Skeletal muscle satellite cell (primary cell): ENCODE results near the gene MLF1.

Source experiments
- H3K27me3 ChIP-seq: 2 replicates; pipeline ENCODE4 v1.7.0; 2013; ENCODE audit warnings: low read length; ENCODE audit not compliant: control insufficient read depth, insufficient read depth
- H3K36me3 ChIP-seq: 2 replicates; pipeline ENCODE4 v1.7.0; 2013; ENCODE audit warnings: mild to moderate bottlenecking, control low read depth, low read length; ENCODE audit not compliant: insufficient read depth
- H3K4me1 ChIP-seq: 2 replicates; pipeline ENCODE4 v1.7.0; 2013; ENCODE audit warnings: low read length; ENCODE audit not compliant: control insufficient read depth, insufficient read depth
- H3K4me2 ChIP-seq: 2 replicates; pipeline ENCODE4 v1.7.0; 2013; ENCODE audit warnings: mild to moderate bottlenecking, low read length
- H3K4me3 ChIP-seq: 2 replicates; pipeline ENCODE4 v1.7.0; 2013; ENCODE audit warnings: low read length
- H3K9ac ChIP-seq: 2 replicates; pipeline ENCODE4 v1.7.0; 2013; ENCODE audit warnings: mild to moderate bottlenecking, low read depth, low read length, moderate library complexity
- H3K9me3 ChIP-seq: replicated peaks from 2 replicates; pipeline ENCODE4 v1.7.0; 2013; ENCODE audit warnings: mild to moderate bottlenecking, control low read depth, low read length

The MLF1 gene

GRCh38 chr3:158559504-158559903 is 11.5 kb upstream of the MLF1 start:
- Histone ChIP-seq H3K9ac (no peak overlapping the region), H3K4me2 (no peak overlapping the region), H3K27me3 (no peaks in the 10 kb centered on the region), H3K4me1 (no peaks in the 10 kb centered on the region), H3K4me3 (no peak overlapping the region), H3K9me3 (no peaks in the 10 kb centered on the region), H3K36me3 (no peaks in the 10 kb centered on the region)

GRCh38 chr3:158560979-158561378 is 10.0 kb upstream of the MLF1 start:
- H3K9me3 ChIP-seq, result no peaks in the 10 kb centered on the region
- no peak overlapping the region for H3K9ac ChIP-seq
- H3K4me3 ChIP-seq, result no peak overlapping the region
- H3K27me3 ChIP-seq, result no peaks in the 10 kb centered on the region
- no peaks in the 10 kb centered on the region for H3K4me1 ChIP-seq
- no peak overlapping the region for H3K4me2 ChIP-seq
- no peaks in the 10 kb centered on the region for H3K36me3 ChIP-seq

GRCh38 chr3:158562674-158563073 is 8.3 kb upstream of the MLF1 start:
- Histone ChIP-seq H3K36me3 (no peaks in the 10 kb centered on the region), H3K27me3 (no peaks in the 10 kb centered on the region), H3K4me3 (no peak overlapping the region), H3K9me3 (no peaks in the 10 kb centered on the region), H3K4me1 (no peaks in the 10 kb centered on the region), H3K4me2 (no peak overlapping the region), H3K9ac (no peak overlapping the region)

GRCh38 chr3:158563076-158563475 is 7.9 kb upstream of the MLF1 start:
- no peaks in the 10 kb centered on the region for H3K4me1 ChIP-seq
- H3K36me3 ChIP-seq, result no peaks in the 10 kb centered on the region
- no peaks in the 10 kb centered on the region for H3K9me3 ChIP-seq
- no peaks in the 10 kb centered on the region for H3K27me3 ChIP-seq
- H3K9ac ChIP-seq, result no peak overlapping the region
- H3K4me2 ChIP-seq, result no peak overlapping the region
- no peak overlapping the region for H3K4me3 ChIP-seq

GRCh38 chr3:158565076-158565475 is 5.9 kb upstream of the MLF1 start:
- Histone ChIP-seq H3K4me1 (no peaks in the 10 kb centered on the region), H3K27me3 (no peaks in the 10 kb centered on the region), H3K4me2 (no peak overlapping the region), H3K9ac (no peak overlapping the region), H3K4me3 (no peak overlapping the region), H3K36me3 (no peaks in the 10 kb centered on the region), H3K9me3 (no peaks in the 10 kb centered on the region)

- Histone ChIP-seq H3K4me3 (no peak overlapping the region), H3K27me3 (no peaks in the 10 kb centered on the region), H3K9ac (no peak overlapping the region), H3K36me3 (no peaks in the 10 kb centered on the region), H3K4me1 (peaks cover 8% of the 10 kb centered on the region), H3K4me2 (no peak overlapping the region), H3K9me3 (no peaks in the 10 kb centered on the region)
Observed at GRCh38 chr3:158568784-158569183, 2.2 kb upstream of the MLF1 start.

GRCh38 chr3:158569794-158570193 is 1.2 kb upstream of the MLF1 start:
- H3K9me3 ChIP-seq, result no peaks in the 10 kb centered on the region
- no peak overlapping the region for H3K4me3 ChIP-seq
- H3K27me3 ChIP-seq, result no peaks in the 10 kb centered on the region
- H3K4me2 ChIP-seq, result no peak overlapping the region
- H3K9ac ChIP-seq, result no peak overlapping the region
- H3K36me3 ChIP-seq, result no peaks in the 10 kb centered on the region
- H3K4me1 ChIP-seq, result peaks cover 8% of the 10 kb centered on the region

GRCh38 chr3:158571969-158572765 is 1.2 kb downstream of the MLF1 start:
- no peaks in the 10 kb centered on the region for H3K27me3 ChIP-seq
- peaks cover 8% of the 10 kb centered on the region for H3K4me1 ChIP-seq
- H3K36me3 ChIP-seq, result no peaks in the 10 kb centered on the region
- no peak overlapping the region for H3K4me2 ChIP-seq
- no peaks in the 10 kb centered on the region for H3K9me3 ChIP-seq
- no peak overlapping the region for H3K4me3 ChIP-seq
- H3K9ac ChIP-seq, result no peak overlapping the region

- no peak overlapping the region for H3K4me3 ChIP-seq
- H3K9me3 ChIP-seq, result no peaks in the 10 kb centered on the region
- no peak overlapping the region for H3K9ac ChIP-seq
Observed at GRCh38 chr3:158572766-158573060, 1.7 kb downstream of the MLF1 start.

GRCh38 chr3:158573714-158574113 is 2.7 kb downstream of the MLF1 start:
- H3K4me3 ChIP-seq, result no peak overlapping the region
- H3K9me3 ChIP-seq, result no peaks in the 10 kb centered on the region
- H3K27me3 ChIP-seq, result no peaks in the 10 kb centered on the region
- no peaks in the 10 kb centered on the region for H3K36me3 ChIP-seq
- no peak overlapping the region for H3K4me2 ChIP-seq
- H3K9ac ChIP-seq, result no peak overlapping the region
- H3K4me1 ChIP-seq, result peaks cover 8% of the 10 kb centered on the region

More at GRCh38 chr3:158572766-158573060, 1.7 kb downstream of the MLF1 start:
- no peak overlapping the region for H3K4me2 ChIP-seq
- peaks cover 8% of the 10 kb centered on the region for H3K4me1 ChIP-seq
- H3K36me3 ChIP-seq, result no peaks in the 10 kb centered on the region
- H3K27me3 ChIP-seq, result no peaks in the 10 kb centered on the region

GRCh38 chr3:158574646-158575045 is 3.7 kb downstream of the MLF1 start:
- H3K4me1 ChIP-seq, result peaks cover 8% of the 10 kb centered on the region

GRCh38 chr3:158590223-158590622 is 19.2 kb downstream of the MLF1 start:
- no peaks in the 10 kb centered on the region for H3K36me3 ChIP-seq
- H3K27me3 ChIP-seq, result no peaks in the 10 kb centered on the region
- H3K9me3 ChIP-seq, result no peaks in the 10 kb centered on the region
- H3K4me3 ChIP-seq, result no peak overlapping the region
- H3K4me2 ChIP-seq, result no peak overlapping the region
- H3K9ac ChIP-seq, result no peak overlapping the region
- H3K4me1 ChIP-seq, result no peaks in the 10 kb centered on the region

More at GRCh38 chr3:158574646-158575045, 3.7 kb downstream of the MLF1 start:
- H3K27me3 ChIP-seq, result no peaks in the 10 kb centered on the region
- no peaks in the 10 kb centered on the region for H3K9me3 ChIP-seq
- no peaks in the 10 kb centered on the region for H3K36me3 ChIP-seq
- H3K4me3 ChIP-seq, result no peak overlapping the region
- H3K4me2 ChIP-seq, result no peak overlapping the region
- no peak overlapping the region for H3K9ac ChIP-seq
